D721Med (cell line): ENCODE results near the gene ZEB1.

Experiments used
- DNase-seq: peaks from one replicate; pipeline ENCODE4 v3.0.0; 2011; ENCODE audit warnings: low spot score; ENCODE audit not compliant: insufficient read length
- FAIRE-seq: peaks from 2 replicates; lab custom pipeline; 2011; peaks lifted over from hg19 to GRCh38; lab: Jason Lieb, UNC
- TF ChIP-seq, protein P1 (sequence below): IDR thresholded peaks from 2 replicates; pipeline ENCODE4 v1.5.1; 2012; ENCODE audit warnings: mild to moderate bottlenecking, control low read depth; ENCODE audit not compliant: insufficient read depth; ENCODE audit errors: missing control alignments

The ZEB1 gene

DNA sequence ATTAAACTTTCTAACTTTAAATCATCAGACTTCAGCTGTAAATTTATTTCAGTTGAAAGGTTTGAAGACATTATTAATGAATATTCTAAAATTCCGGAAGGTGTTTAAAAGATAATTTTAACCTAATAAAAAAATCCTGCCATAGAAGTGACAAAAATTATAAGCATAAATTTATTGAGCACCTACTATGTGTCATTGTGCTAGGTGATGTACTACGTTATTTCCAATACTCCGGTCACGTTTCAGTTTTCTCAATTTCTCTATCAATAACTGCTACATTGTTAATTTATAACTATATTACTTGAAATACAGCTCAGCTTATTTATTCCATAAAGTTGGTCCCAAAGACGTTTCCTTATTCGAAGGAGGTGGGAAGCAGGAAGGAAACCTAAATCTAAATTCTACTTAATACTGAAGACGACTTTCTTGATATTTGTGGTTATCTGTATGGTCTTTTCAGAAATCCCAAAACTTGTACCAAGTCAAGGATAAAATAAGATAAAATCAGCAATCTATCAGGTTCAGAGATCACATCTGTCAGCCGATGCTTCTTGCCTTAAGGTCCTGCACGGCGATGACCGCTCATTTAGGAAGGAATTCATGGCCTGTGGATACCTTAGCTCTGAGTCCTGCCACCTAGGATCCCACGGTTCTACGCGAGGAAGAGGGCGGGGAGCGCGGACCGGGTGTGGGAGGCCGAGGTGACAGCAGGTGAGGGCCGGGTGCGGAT, 1.2 kb upstream of the ZEB1 start:
- DNase-seq, result no peak
- no peak for FAIRE-seq
- TF ChIP-seq, protein P1, sequence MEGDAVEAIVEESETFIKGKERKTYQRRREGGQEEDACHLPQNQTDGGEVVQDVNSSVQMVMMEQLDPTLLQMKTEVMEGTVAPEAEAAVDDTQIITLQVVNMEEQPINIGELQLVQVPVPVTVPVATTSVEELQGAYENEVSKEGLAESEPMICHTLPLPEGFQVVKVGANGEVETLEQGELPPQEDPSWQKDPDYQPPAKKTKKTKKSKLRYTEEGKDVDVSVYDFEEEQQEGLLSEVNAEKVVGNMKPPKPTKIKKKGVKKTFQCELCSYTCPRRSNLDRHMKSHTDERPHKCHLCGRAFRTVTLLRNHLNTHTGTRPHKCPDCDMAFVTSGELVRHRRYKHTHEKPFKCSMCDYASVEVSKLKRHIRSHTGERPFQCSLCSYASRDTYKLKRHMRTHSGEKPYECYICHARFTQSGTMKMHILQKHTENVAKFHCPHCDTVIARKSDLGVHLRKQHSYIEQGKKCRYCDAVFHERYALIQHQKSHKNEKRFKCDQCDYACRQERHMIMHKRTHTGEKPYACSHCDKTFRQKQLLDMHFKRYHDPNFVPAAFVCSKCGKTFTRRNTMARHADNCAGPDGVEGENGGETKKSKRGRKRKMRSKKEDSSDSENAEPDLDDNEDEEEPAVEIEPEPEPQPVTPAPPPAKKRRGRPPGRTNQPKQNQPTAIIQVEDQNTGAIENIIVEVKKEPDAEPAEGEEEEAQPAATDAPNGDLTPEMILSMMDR, result no peak

DNA sequence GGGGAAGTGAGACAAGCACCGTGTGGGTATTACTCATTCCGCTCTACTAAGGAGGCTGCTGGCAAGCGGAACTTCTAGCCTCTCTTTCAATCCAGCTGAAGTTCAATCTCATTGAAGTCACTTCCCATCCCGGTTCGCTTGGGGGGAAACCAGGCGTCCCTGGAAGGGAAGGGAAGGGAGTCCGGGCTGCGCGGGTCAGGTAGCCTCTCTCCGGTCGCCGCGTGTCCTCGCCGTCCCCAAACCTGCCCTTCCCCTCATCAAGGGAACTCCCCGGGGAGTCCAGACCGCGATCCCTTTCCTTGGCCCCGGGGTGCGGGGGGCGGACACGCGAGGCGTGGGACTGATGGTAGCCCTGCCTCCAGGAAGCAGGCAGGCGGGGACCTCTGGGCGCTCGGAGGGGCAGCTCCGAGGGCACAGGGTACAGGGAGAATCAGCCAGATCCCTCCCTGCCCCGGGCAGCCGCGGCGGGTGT, 598 bp upstream of the ZEB1 start:
- TF ChIP-seq, protein P1, result no peak
- no peak for DNase-seq
- no peak for FAIRE-seq

DNA sequence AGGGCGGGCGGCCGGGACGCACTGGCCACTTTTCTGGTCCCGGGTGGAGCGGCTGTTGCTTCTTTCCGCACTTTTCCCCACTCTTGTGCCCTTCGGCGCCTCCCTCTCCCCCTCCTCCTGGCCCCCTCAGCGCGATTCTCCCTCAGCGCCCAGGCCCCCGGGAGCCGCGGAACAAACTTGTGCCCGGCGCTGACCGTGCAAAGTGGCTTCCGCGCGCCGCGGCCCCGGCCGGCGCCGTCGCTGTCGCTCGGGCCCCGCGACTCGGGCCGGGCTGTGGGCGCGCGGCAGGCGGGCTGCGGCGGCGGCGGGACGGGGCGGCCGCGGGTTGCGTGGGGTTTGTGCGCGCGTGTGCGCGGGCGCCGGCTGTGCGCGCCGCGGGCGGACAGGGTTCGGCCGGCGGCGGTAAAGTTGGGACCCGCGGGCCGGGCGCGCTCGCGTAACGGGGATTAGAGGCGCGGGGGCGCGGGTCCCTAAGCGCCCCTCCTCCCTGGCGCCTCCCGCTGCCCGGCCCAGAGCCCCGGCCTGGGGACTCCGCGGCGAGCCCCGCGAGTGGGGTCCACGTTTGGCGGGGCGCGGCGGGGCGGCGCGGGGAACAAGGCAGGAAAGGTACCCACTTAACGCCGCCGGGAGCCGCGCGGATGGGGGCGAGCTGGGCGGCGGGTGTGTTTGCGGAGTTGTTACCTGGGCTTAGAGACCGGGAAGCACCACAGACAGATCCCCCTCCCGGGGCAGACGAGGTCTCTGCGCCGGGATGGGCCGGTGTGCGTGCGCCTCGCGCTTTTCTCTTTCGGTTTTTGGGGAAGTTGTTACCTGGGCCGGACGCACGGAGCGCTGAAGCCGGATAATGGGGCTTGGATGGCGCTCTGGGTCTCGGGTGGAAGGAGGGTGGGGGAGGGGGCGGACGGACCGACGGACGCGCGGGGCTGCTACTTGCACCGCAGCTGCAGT, 860 bp downstream of the ZEB1 start:
- TF ChIP-seq, protein P1, result no peak
- FAIRE-seq, result no peak
- DNase-seq, result no peak

DNA sequence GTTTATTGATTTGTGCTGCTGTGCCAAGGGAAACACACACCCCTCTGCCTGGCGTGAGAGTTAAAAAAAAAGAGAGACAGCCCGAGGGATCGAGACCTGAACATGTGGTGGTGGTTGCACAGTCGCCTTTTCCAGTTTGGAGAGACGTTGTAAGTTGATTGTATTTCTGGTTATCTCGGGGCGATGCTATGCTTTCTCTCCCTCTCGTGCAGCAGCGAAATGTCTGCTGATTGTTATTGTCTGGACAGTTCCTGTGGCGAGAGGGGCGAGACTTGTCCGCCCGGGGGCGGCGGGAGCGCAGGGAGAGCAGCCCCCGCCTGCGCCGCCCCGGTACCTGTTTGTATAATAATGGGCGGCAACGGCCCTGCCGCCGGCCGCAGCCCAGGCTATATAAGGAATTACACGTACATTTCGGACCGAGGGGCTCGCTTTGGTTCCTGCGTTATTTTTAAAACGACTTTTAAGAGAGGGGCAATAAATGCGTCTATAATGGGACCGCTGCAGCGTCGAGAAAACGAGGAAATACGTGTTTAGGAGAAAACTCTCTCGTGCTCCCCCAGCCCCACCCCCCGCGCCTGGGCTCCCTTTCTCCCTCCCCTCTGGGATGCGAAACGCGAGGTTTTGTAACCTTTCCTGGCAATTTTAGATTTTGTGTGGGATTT, 1.7 kb downstream of the ZEB1 start:
- TF ChIP-seq, protein P1, result no peak
- no peak for FAIRE-seq
- DNase-seq, result no peak

DNA sequence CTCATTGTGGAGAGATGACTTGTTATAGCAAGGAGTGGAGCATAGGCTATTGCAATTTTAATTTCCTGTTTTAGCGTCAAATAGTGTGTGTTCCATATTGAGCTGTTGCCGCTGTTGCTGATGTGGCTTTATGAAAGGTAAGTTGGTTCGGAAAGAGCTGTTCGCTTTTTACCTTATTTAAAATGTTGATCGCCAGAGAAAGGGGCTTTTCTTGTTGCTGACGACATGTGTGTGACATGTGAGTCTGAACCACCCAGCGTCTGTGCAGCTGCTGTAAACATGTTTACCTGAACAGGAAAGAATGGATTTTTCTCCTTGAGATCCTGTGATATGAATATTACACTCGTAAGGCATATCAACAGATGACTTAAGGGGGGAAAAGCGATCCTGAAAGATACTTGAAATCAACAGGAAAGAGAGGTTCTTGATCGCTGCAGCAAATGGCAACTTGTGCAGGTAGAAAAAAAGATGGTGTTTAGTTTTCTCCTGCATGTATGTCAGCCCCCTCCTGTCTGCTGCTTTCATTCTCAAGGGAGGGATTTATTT, 2.5 kb downstream of the ZEB1 start:
- FAIRE-seq, result peak; percentile 11
- DNase-seq, result no peak

DNA sequence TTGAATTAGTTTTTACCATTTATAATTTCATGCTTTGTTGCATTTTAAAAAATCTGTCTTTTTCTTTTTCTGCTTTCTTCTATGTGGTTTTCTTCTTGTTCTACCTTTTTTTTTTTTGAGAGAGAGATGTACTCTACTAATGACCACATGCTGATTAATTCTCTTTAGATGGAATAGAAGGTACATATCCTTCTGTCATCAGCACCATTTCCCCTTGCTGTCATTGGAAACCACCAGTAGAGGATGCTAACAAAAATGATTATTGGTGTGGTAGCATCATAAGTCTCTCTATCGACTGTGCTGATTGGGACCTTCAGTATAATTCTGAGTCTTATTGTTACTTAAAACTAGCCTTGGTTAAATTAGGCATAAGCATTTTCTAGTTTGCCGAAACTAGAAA, 3.6 kb downstream of the ZEB1 start:
- DNase-seq, result no peak
- TF ChIP-seq, protein P1, result peak; percentile 52

More for the DNA sequence above, 2.5 kb downstream of the ZEB1 start:
- TF ChIP-seq, protein P1, result no peak

More for the DNA sequence above, 3.6 kb downstream of the ZEB1 start:
- FAIRE-seq, result peak; percentile 44
